Occipital lobe (tissue), 2 donors: ENCODE results near the gene MRM2. TPM values are rescaled to one million over a fixed set of nuclear protein-coding genes. Genes with fewer than 3 reads are reported as not detected.

Experiments
- DNase-seq: peaks from one replicate; lab custom pipeline; 2025; lab: John Stamatoyannopoulos, UW
- total RNA-seq: library from RNA; depleted of rRNA; stranded (reverse); fragments of >200 nt; gene quantifications from one replicate; pipeline ENCODE4 v1.2.3, GENCODE V29; 2014

MRM2 gene
- total RNA-seq, 1 donor from 2014 or later = 15.0 TPM

DNA sequence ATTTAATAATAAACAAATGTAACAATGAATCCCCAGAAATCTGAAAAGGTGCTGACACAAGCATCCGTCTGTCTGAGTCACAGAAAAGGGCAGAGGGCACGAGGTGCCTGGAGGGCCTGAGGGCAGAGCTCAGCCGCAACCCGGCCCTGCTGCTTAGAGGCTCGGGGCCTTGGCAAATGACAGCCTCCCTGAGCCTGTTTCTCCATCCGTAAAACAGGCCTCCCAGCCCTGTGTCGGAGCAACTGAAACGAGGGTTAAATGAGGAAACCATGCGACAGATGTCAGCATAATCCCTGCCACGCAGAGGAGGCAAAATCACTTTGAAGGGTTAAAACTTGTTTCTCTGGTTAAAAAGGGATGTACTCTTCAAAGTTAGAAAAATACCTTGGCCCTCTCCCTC lies 24.9 kb upstream of the MRM2 start:
- DNase-seq = no peak

DNA sequence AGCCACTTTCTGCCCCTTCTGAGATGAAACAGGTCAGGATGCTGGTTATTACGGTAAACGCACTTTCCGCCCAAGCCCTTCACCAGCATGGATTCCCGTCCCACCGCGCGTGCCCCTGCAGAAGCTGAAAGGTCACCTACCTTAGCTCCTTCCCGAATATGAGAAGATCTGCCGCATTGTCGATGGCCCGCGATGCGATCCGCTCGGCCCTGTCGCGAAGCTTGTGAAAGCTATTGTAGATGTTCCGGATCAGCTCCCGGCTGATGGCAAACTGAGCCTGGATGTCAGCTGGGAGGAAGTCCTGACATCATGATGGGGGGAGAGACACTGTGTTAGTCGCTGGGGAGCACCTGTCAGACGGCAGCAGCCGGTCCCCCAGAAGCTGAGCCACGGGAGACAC lies 22.2 kb upstream of the MRM2 start:
- DNase-seq = no peak

GRCh38 chr7:2263176-2263575 lies 21.2 kb upstream of the MRM2 start:
- DNase-seq = no peak

DNA sequence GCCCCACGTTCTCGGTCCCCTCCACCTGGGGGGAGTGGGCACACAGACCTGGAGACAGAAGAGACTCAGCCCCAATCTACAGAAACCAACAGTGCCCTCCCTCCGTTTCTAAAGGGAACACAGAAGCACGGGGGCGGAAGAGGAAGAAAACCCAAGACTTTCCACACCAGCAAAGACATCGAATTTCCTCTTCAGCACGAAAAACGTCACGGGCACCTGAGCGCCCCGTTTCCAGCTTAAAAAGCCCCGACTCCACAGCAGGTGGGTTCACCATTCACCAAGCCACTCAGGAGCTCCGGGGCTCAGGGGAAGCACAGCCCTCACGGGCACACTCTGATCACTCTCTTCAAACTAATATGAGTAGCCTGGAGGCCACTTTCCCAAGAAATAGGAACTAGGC lies 19.6 kb upstream of the MRM2 start:
- no peak for DNase-seq

DNA sequence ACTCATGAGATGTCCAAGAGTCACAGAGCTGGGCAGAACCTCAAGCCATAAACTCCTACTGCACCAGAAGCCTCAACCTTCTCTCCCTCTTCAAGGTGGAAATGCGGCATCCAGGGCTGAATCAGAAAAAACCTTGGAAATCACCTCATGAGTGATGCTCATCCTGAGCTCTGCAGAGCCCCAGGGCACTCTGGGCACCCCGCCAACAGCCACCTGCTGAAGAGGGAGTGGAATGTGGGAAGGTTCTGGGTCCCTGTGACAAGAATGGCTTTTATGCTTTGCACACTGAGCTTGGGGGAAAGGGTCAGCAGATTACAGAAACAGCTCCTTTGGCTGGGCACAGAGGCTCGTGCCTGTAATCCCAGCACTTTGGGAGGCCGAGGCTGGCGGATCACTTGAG lies 18.8 kb upstream of the MRM2 start:
- no peak for DNase-seq

DNA sequence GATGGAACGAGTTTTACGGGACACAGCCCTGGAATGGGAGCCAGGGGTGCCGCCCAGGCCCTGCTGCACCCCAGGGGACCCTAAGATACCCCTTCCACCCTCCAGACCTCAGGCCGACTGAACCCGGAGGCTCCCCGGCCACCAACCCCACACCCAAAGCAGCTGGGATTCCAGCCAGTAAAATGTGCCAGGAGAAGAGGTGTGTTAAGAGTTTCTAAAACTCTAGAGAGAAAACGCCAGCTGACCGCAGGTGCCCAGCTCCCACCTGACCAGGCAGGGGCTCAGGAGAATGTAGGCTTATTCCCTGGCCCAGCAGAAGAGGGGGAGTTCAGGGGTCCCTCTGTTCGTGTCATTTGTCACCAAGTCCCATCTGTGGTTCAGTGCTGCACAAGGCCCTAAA lies 17.5 kb upstream of the MRM2 start:
- DNase-seq = no peak

DNA sequence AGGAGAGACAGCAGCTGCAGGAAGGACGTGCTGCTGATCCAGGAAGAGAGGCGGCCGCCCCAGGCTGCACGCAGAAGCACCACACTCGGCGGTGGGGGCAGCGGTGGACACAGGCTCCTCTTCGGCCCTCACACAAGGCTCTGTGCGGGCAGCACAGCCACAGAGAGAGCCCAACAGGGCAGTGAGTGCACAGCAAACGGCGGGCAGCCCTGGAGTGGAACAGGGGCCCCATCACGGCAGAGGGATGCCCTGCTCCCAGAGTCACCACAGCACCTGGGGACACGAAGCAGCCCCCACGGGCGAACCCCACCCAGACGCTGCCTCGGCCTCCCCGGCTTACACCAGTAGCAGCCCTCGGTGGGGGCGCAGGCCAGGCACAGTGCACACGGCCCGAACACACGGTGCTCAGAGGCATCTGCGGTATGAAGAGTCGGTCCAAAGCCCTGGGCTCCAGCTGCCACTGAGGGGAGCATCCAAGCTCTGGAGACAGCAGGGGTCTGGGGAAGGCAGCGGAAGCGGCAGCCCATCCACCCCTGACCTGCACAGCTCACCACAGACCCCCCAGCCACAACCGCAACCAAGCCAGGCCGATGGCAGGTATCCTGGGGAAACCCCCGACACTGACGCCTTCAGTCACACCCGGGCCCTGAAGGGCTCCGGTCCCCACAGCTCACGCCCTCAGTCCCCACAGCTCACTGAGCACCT lies 16.8 kb upstream of the MRM2 start:
- DNase-seq = no peak

DNA sequence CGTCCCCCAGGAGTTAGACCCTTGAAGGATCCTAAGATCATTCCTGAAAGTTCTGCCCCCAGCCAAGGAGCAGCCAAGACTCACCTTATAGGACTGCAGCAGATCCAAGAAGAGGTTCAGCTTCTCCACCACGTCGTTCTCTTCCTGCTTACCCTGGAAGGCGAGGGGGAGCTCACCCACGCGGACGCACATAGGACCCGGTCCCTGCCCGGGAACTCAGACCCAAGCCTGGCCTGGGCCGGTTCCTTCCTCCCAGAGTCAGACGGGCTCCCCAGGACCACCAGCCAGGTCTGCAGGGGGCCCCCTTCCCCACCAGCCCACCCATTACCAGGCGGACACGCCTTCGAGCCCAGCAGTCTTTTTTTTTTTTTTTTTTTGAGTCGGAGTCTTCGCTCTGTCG lies 15.6 kb upstream of the MRM2 start:
- no peak for DNase-seq

- no peak for DNase-seq
Observed at GRCh38 chr7:2257046-2257551, 15.1 kb upstream of the MRM2 start.

- DNase-seq = no peak
Observed at GRCh38 chr7:2256306-2257045, 14.5 kb upstream of the MRM2 start.

DNA sequence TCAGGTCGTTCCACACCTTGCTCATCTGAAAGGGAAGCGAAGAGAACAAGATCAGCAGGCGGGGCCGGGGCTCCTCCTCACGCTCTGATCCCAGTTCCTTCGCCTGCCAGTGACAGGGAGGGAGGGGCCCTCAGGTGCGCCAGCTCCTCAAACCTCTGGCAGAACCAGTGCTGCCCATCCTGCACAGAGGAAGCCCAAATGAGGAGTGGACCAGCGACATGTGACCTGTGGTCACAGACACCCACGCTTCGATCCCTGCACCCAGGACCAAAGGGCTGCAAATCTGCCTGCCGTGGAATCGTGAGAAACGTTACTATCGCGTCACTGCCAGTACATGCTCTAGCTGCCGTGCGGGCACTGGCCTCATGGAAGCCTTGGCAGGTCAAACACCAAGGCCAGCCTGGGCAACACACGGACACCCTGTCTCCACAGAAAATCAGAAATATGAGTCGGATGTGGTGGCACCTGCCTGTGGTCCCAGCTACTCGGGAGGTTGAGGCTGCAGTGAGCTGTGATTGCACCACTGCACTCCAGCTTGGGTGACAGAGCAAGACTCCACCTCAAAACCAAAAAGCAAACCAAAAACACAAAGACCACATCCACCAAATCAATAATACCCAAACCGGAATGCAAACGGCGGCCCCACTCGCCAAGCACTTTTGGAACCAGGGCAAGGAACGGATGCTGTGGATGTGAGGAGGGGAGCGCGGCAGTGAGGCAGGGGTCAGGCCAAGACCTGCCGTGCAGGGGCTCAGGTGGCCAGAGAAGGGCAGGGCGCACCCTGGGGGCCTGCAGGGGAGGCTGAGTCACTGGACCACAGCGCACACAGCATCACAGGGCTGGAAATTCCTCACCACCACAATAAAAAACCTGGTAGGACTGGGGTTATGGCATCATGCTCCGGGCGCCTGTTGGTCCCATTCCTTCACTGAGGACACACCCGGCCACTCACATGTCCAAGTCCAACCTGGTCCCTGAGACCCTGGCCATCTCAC lies 13.4 kb upstream of the MRM2 start:
- no peak for DNase-seq

DNA sequence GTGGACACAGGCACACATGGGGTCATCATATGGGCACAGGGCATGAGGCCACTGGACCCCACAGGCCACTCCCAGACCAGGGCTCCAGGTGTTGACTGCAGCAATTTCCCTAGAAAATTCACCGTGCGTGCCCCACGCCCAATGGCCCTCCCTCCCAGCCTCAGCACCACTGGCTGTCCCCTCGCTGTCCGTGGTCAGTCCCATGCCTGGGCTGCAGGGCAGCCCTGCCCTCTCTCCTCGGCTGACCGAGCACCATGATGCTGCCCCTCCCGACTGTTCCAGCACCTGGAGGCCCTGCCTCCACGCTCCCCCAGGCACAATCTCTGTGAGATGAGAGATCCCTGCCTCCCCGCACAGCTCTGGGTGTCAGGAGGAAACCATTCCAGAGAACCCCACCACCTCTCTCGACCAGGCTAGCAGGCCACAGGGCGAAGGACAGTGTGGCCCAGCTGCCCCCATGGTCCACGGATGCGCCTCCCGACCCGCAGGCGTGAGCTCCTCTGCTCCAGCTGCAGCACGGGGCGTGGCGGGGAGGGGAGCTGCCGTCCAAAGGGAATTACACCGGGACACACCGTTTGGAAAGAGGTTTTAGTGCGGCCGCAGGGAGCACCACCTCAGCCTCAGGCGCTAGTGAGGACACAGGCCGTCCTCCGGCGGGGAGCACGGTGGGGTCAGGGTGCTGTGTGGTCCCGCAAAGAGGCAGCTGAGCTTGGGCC lies 12.6 kb upstream of the MRM2 start:
- DNase-seq = no peak

- no peak for DNase-seq
Observed at GRCh38 chr7:2253525-2254244, 11.7 kb upstream of the MRM2 start.

GRCh38 chr7:2253021-2253420 lies 11.0 kb upstream of the MRM2 start:
- DNase-seq = no peak

DNA sequence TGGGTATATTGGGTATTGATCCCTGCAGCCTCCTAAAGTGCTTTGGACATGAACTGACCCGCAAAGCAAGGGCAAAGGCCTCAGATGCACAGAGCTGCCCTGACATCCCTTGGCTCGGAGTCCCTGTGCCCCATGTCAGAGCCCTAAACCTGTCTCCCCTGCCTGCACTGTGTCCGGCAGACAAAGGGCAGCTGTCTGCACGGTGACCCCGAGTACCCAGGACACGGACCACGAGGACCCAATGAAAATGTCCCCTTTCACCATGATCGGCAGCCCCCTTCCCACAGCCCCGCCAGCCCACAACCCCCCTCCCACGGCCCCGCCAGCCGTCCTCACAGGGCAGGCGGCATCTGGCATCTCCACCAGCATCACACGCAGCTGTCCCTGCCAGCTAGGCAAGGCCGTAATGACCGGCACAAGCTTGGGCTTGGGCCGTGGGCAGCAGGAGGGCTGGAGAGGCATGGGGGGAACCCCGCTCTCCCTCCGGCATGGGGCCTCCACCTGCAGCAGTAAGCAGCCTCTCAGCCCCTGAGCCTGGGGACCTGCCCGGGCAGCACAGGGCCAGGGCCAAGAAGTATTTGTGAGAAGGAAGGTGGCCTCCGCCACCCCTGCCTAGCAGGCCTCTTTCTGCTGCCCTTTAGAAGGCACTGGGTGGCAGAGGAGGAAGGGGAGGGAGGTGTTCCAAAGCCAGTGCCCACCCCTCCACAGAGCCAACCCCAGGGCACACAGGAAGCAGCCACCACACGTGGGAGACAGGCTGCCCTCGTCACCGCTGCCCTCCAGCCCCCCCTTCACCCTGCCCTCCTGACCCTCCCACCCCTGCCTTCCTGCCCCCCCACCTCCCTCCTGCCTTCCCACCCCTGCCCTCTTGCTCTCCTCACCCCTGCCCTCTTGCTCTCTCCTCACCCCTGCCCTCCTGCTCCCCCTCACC lies 10.1 kb upstream of the MRM2 start:
- DNase-seq = no peak

DNA sequence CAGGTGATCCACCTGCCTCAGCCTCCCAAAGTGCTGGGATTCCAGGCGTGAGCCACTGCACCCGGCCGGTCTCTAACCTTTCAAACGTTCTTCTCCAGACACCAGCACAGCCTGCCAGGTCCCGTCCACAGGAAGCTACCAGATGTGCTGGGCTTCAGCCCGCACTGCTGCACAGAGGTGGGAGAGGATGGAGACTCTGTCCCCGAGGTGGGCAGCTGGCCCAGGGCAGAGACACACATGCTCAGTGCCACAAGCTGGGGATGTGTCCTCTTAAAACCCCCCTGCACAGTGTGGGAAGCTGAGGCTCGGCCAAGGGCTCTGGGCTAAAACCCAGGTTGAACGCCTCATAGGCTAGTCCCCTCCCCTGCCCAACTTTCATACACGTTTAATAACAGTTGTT lies 9.4 kb upstream of the MRM2 start:
- no peak for DNase-seq

DNA sequence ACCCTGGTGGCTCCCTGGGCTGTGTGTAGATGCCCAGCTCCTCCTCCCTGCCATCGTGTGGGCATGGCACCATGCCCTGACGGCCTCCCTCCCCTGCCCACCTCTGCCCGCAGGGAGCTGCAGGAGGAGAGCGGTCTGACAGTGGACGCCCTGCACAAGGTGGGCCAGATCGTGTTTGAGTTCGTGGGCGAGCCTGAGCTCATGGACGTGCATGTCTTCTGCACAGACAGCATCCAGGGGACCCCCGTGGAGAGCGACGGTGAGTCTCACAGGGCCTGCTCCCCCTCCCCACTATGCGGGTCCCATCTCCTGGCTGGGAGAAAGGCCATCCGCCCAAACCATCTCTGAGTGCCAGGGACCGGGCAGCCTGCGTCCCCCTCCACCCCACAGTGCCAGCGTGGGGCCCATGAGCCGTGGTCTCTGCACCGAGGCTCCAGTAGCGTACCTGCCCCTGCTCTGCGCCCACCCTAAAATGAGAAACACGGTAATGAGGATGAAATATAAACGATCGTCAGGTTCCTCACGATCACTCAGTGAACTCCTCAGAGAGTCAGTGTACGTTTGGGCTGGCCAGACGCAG lies 7.8 kb upstream of the MRM2 start:
- DNase-seq = no peak

DNA sequence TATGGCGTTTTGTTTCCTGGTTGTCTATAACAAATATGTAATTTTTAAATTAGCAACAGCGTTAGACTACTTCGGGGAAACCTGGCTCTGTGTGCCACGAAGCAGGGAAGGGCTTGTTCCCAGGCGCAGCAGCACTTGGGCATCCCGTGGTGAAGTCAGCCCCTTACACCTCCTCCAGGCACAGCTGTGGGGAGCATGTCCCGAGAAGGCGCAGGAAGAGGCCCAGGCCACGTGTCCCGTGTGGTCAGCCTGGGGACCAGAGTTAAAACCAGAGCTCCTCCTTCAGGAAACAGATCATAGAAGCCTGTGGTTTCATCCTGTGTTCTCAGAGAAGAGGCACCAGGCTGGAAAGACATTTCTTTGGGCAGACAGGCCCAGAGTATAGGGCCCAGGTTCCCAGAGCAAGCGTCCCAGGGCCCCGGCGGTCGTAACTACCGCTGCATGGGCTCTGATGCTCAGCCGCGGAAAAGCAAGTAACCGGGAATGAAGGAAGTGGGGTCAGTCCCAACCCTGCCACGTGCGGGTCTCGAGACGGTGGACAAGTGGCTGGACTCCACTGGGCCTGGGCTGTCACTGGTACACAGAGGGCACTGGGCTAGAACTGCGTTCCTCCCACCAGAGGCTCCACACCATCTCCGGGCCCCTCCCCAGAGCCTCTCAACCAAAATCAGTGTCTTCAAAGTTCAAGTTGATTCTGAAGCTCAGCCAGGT lies 7.1 kb upstream of the MRM2 start:
- DNase-seq = no peak
